ENCODE data around the gene LRFN5. TPM values are rescaled to one million over a fixed set of nuclear protein-coding genes. Genes with fewer than 3 reads are reported as not detected.
"Not testable (repeated sequence)": the region's sequence is repeated elsewhere in the genome, so short reads cannot be mapped to it uniquely, and the experiment has no call there.

The LRFN5 gene
- total RNA-seq, 2 donors from 2014 or later: not detected

- no peak overlapping the region for H3K4me3 Mint-ChIP-seq
- no peaks in the 10 kb centered on the region for H3K27me3 Mint-ChIP-seq
- H3K27ac Mint-ChIP-seq: no peak overlapping the region
- no peaks in the 10 kb centered on the region for H3K36me3 Mint-ChIP-seq (ENCODE audit: low read depth)
- no peaks in the 10 kb centered on the region for H3K4me1 Mint-ChIP-seq
- no peak for ATAC-seq (replicated peaks)
- H3K9me3 Mint-ChIP-seq: no peaks in the 10 kb centered on the region
These were observed 261.7 kb downstream of the LRFN5 start for GRCh38 chr14:41868396-41868795.

- Mint-ChIP-seq H3K36me3 (ENCODE audit: low read depth) (no peaks in the 10 kb centered on the region), H3K4me1 (no peaks in the 10 kb centered on the region), H3K27ac (no peak overlapping the region), H3K27me3 (no peaks in the 10 kb centered on the region), H3K9me3 (no peaks in the 10 kb centered on the region), H3K4me3 (no peak overlapping the region)
- ATAC-seq (replicated peaks): no peak
These were observed 266.4 kb downstream of the LRFN5 start for GRCh38 chr14:41872931-41873685.

- H3K27me3 Mint-ChIP-seq: no peaks in the 10 kb centered on the region
- H3K4me1 Mint-ChIP-seq: no peaks in the 10 kb centered on the region
- H3K9me3 Mint-ChIP-seq: no peaks in the 10 kb centered on the region
- no peaks in the 10 kb centered on the region for H3K36me3 Mint-ChIP-seq (ENCODE audit: low read depth)
- no peak for ATAC-seq (replicated peaks)
- H3K4me3 Mint-ChIP-seq: no peak overlapping the region
- no peak overlapping the region for H3K27ac Mint-ChIP-seq
These were observed 267.1 kb downstream of the LRFN5 start for GRCh38 chr14:41873686-41874317.

GRCh38 chr14:41875116-41875515 lies 268.4 kb downstream of the LRFN5 start:
- H3K9me3 Mint-ChIP-seq: no peaks in the 10 kb centered on the region
- no peak overlapping the region for H3K27ac Mint-ChIP-seq
- H3K4me1 Mint-ChIP-seq: no peaks in the 10 kb centered on the region
- H3K4me3 Mint-ChIP-seq: no peak overlapping the region
- no peaks in the 10 kb centered on the region for H3K27me3 Mint-ChIP-seq
- ATAC-seq (replicated peaks): no peak
- H3K36me3 Mint-ChIP-seq (ENCODE audit: low read depth): no peaks in the 10 kb centered on the region

GRCh38 chr14:41878321-41878720 lies 271.6 kb downstream of the LRFN5 start:
- Mint-ChIP-seq H3K4me3 (no peak overlapping the region), H3K9me3 (no peaks in the 10 kb centered on the region), H3K27me3 (no peaks in the 10 kb centered on the region), H3K27ac (no peak overlapping the region), H3K4me1 (no peaks in the 10 kb centered on the region), H3K36me3 (ENCODE audit: low read depth) (no peaks in the 10 kb centered on the region)
- ATAC-seq (replicated peaks): no peak

GRCh38 chr14:41891624-41892023 lies 284.9 kb downstream of the LRFN5 start:
- Mint-ChIP-seq H3K36me3 (ENCODE audit: low read depth) (no peaks in the 10 kb centered on the region), H3K4me1 (no peaks in the 10 kb centered on the region), H3K9me3 (no peaks in the 10 kb centered on the region), H3K27ac (no peak overlapping the region), H3K27me3 (no peaks in the 10 kb centered on the region), H3K4me3 (no peak overlapping the region)
- ATAC-seq (replicated peaks): no peak

- H3K4me3 Mint-ChIP-seq: no peak overlapping the region
- no peaks in the 10 kb centered on the region for H3K4me1 Mint-ChIP-seq
- H3K27me3 Mint-ChIP-seq: no peaks in the 10 kb centered on the region
- no peak overlapping the region for H3K27ac Mint-ChIP-seq
- H3K9me3 Mint-ChIP-seq: no peaks in the 10 kb centered on the region
- no peak for ATAC-seq (replicated peaks)
- H3K36me3 Mint-ChIP-seq (ENCODE audit: low read depth): no peaks in the 10 kb centered on the region
These were observed 292.7 kb downstream of the LRFN5 start for GRCh38 chr14:41899416-41899815.

- Mint-ChIP-seq H3K9me3 (no peaks in the 10 kb centered on the region), H3K36me3 (ENCODE audit: low read depth) (no peaks in the 10 kb centered on the region), H3K4me1 (no peaks in the 10 kb centered on the region), H3K27me3 (no peaks in the 10 kb centered on the region), H3K4me3 (no peak overlapping the region), H3K27ac (no peak overlapping the region)
- ATAC-seq (replicated peaks): no peak
These were observed 294.0 kb downstream of the LRFN5 start for GRCh38 chr14:41900644-41901043.

GRCh38 chr14:41901089-41901488 lies 294.4 kb downstream of the LRFN5 start:
- Mint-ChIP-seq H3K4me3 (no peak overlapping the region), H3K36me3 (ENCODE audit: low read depth) (no peaks in the 10 kb centered on the region), H3K4me1 (no peaks in the 10 kb centered on the region), H3K27ac (no peak overlapping the region), H3K27me3 (no peaks in the 10 kb centered on the region), H3K9me3 (no peaks in the 10 kb centered on the region)
- no peak for ATAC-seq (replicated peaks)

- no peak for ATAC-seq (replicated peaks)
- Mint-ChIP-seq H3K27me3 (no peaks in the 10 kb centered on the region), H3K27ac (no peak overlapping the region), H3K4me1 (no peaks in the 10 kb centered on the region), H3K36me3 (ENCODE audit: low read depth) (no peaks in the 10 kb centered on the region), H3K4me3 (no peak overlapping the region), H3K9me3 (no peaks in the 10 kb centered on the region)
These were observed 298.8 kb downstream of the LRFN5 start for GRCh38 chr14:41905394-41905964.

GRCh38 chr14:41911155-41911554 lies 304.5 kb downstream of the LRFN5 start:
- not testable (repeated sequence) for H3K4me3 Mint-ChIP-seq; H3K4me1 Mint-ChIP-seq; H3K27ac Mint-ChIP-seq; H3K36me3 Mint-ChIP-seq (ENCODE audit: low read depth); ATAC-seq (replicated peaks); H3K9me3 Mint-ChIP-seq; H3K27me3 Mint-ChIP-seq

GRCh38 chr14:41913398-41913797 lies 306.7 kb downstream of the LRFN5 start:
- H3K36me3 Mint-ChIP-seq (ENCODE audit: low read depth): no peaks in the 10 kb centered on the region
- H3K27me3 Mint-ChIP-seq: no peaks in the 10 kb centered on the region
- H3K4me1 Mint-ChIP-seq: no peaks in the 10 kb centered on the region
- no peak for ATAC-seq (replicated peaks)
- no peak overlapping the region for H3K27ac Mint-ChIP-seq
- H3K4me3 Mint-ChIP-seq: no peak overlapping the region
- H3K9me3 Mint-ChIP-seq: peaks cover 6% of the 10 kb centered on the region

GRCh38 chr14:41915732-41916131 lies 309.1 kb downstream of the LRFN5 start:
- H3K36me3 Mint-ChIP-seq (ENCODE audit: low read depth): no peaks in the 10 kb centered on the region
- H3K4me1 Mint-ChIP-seq: no peaks in the 10 kb centered on the region
- no peak overlapping the region for H3K4me3 Mint-ChIP-seq
- H3K27me3 Mint-ChIP-seq: no peaks in the 10 kb centered on the region
- no peak overlapping the region for H3K27ac Mint-ChIP-seq
- H3K9me3 Mint-ChIP-seq: peaks cover 6% of the 10 kb centered on the region
- no peak for ATAC-seq (replicated peaks)

GRCh38 chr14:41916313-41916712 lies 309.6 kb downstream of the LRFN5 start:
- Mint-ChIP-seq H3K27me3 (no peaks in the 10 kb centered on the region), H3K36me3 (ENCODE audit: low read depth) (no peaks in the 10 kb centered on the region), H3K9me3 (peaks cover 6% of the 10 kb centered on the region), H3K4me1 (no peaks in the 10 kb centered on the region), H3K27ac (no peak overlapping the region), H3K4me3 (no peak overlapping the region)
- no peak for ATAC-seq (replicated peaks)

- Mint-ChIP-seq H3K4me1 (no peaks in the 10 kb centered on the region), H3K27ac (no peak overlapping the region), H3K27me3 (no peaks in the 10 kb centered on the region), H3K4me3 (no peak overlapping the region), H3K36me3 (ENCODE audit: low read depth) (no peaks in the 10 kb centered on the region), H3K9me3 (no peaks in the 10 kb centered on the region)
- ATAC-seq (replicated peaks): no peak
These were observed 318.7 kb downstream of the LRFN5 start for GRCh38 chr14:41925409-41925808.
